ENCODE data around the gene FBXO27. TPM values are rescaled to one million over a fixed set of nuclear protein-coding genes. Genes with fewer than 3 reads are reported as not detected.

FBXO27 gene
- total and polyA plus RNA-seq, 12 donors = 1.1 to 17.2 (median 2.8) TPM

DNA sequence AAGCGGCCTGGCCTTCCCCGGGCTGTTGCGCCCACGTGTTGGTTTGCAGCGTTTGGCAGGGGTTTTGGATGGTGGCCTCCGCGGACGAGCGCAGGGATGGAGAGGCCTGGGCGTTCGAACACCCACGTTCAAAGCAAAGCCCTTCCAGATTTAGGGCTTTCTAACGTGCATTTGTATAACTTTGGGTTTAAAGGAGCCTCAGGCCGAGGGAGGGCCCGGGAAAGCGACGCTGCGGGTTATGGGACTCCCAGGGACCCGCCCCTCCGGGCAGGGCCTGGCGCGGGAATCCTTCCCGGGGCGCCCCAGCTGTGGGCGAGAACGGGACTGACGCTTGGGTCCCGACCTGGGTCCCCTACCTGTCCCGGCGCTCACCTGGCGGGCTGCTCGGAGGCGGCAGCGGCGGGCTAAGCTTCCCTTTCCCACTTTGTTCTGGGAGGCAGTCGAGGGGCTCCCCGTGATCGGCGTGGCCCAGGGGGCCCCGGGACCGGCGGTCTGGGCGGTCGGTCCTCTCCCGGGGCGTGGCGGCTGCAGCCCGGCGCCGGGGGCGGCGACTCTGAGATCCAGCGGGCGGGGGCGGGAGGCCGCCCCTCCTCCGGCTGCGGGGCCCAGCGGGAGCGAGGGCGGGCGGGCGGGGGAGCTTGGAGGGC lies 57.0 kb downstream of the FBXO27 start, which contains the start of gene FBXO17:
Gene FBXO17 (minus strand): TSS at position 529 of the 647 bp plus-strand sequence. CDS start 25,423 bp downstream, outside the sequence.
- Histone ChIP-seq H3K36me3 (replicated peaks in 1 of 2) (no peaks in the 10 kb centered on the region), H3K27ac (peak within 1 kb of the TSS in 4 of 5 donors; percentile 4 to 81 (median 46)), H3K4me1 (replicated peaks in 1 of 2) (peaks cover 0 to 21% of the 10 kb centered on the region in 2 donors), H3K4me3 (peak within 1 kb of the TSS in 2 of 4 donors; percentile 13 to 67), H3K27me3 (peaks cover 4% of the 10 kb centered on the region), H3K9me3 (replicated peaks in 1 of 3) (no peaks in the 10 kb centered on the region)
- intact Hi-C loops (cut with DNase I) = no loop called here
- 0 to 3% (median 1%) methylated on average over 12 to 61 of the region's 63 CpGs for WGBS, 4 donors
- no peak for TF ChIP-seq POLR2A (IDR thresholded peaks at IDR 0.05)
- TF ChIP-seq, protein P1, sequence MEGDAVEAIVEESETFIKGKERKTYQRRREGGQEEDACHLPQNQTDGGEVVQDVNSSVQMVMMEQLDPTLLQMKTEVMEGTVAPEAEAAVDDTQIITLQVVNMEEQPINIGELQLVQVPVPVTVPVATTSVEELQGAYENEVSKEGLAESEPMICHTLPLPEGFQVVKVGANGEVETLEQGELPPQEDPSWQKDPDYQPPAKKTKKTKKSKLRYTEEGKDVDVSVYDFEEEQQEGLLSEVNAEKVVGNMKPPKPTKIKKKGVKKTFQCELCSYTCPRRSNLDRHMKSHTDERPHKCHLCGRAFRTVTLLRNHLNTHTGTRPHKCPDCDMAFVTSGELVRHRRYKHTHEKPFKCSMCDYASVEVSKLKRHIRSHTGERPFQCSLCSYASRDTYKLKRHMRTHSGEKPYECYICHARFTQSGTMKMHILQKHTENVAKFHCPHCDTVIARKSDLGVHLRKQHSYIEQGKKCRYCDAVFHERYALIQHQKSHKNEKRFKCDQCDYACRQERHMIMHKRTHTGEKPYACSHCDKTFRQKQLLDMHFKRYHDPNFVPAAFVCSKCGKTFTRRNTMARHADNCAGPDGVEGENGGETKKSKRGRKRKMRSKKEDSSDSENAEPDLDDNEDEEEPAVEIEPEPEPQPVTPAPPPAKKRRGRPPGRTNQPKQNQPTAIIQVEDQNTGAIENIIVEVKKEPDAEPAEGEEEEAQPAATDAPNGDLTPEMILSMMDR (IDR thresholded peaks at IDR 0.05) = no peak
- DNase-seq = peak; percentile 28 to 54 (median 47)

DNA sequence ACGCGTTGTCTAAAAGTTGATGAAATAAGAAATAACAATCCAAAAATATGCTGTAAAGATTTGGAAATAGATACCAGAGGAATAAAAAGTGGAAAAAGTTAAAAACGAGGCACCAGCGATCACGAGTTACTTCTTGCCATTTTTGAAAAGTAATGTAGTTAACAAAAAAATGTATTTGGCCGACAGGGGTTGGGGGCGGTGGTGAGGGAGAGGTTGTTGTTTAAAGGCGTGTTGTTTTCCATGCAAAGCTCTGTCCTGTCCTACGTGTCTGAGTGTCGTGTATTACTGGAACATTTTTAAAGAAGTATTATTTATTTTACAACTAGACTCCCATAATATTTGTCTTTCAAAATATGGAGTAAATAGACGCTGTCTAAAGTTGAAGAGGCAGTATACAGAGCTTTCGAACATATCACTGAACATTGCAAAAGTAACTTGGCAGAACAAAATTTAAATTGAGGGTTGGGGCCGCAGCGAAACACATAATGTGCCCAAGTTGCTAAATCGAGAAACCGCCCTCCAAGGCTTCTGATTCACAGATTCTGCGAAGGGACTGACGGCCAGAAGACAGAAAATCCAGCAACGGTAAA lies 57.6 kb downstream of the FBXO27 start:
- Histone ChIP-seq H3K27me3 (peaks cover 4% of the 10 kb centered on the region), H3K4me1 (replicated peaks in 1 of 2) (peaks cover 0 to 21% of the 10 kb centered on the region in 2 donors), H3K9me3 (replicated peaks in 1 of 3) (no peaks in the 10 kb centered on the region), H3K27ac (peak overlapping the region in 4 of 5 donors; percentile 4 to 81 (median 46)), H3K36me3 (replicated peaks in 1 of 2) (no peaks in the 10 kb centered on the region), H3K4me3 (peak overlapping the region in 1 of 4 donors; percentile 67)
- DNase-seq = no peak
- TF ChIP-seq POLR2A (IDR thresholded peaks at IDR 0.05) = no peak
- TF ChIP-seq, protein P1 (IDR thresholded peaks at IDR 0.05) = no peak
- WGBS, 4 donors = 31 to 32% (median 31%) methylated on average over 18 to 19 of the region's 19 CpGs
- intact Hi-C loops (cut with DNase I) = no loop called here

Other genes with a start within 250 kb of the FBXO27 start
- under 1 TPM in 1 of 9 donors, not detected in 8; 0.33 TPM for gene LGALS7B, start 243.3 kb downstream of the FBXO27 start, total RNA-seq
- gene LGALS7B, start 243.3 kb downstream of the FBXO27 start, polyA plus RNA-seq = 1 to 10 TPM in 1 of 3 donors, not detected in 2; 1.0 TPM
- gene LGALS4, start 219.6 kb downstream of the FBXO27 start, total RNA-seq = 1 to 10 TPM in 2 of 9 donors, under 1 TPM in 2, not detected in 5; 0.30 to 3.1 (median 1.4) TPM
- 1 to 10 TPM in 2 of 3 donors, under 1 TPM in 1; 0.64 to 4.5 (median 1.5) TPM for gene LGALS4, start 219.6 kb downstream of the FBXO27 start, polyA plus RNA-seq
- gene ECH1, start 200.8 kb downstream of the FBXO27 start, total RNA-seq = 100 to 1,000 TPM; 161 to 570 (median 425) TPM
- 100 to 1,000 TPM; 308 to 701 (median 481) TPM for gene ECH1, start 200.8 kb downstream of the FBXO27 start, polyA plus RNA-seq
- gene HNRNPL, start 182.6 kb downstream of the FBXO27 start, total RNA-seq = 100 to 1,000 TPM; 133 to 295 (median 200) TPM
- gene HNRNPL, start 182.6 kb downstream of the FBXO27 start, polyA plus RNA-seq = 100 to 1,000 TPM; 195 to 241 (median 220) TPM
- gene RINL, start 154.3 kb downstream of the FBXO27 start, total RNA-seq = 10 to 100 TPM in 1 of 9 donors, 1 to 10 TPM in 7, under 1 TPM in 1; 0.54 to 11.4 (median 4.8) TPM
- gene RINL, start 154.3 kb downstream of the FBXO27 start, polyA plus RNA-seq = 10 to 100 TPM in 1 of 3 donors, 1 to 10 TPM in 2; 5.6 to 24.1 (median 7.1) TPM
- gene SIRT2, start 132.9 kb downstream of the FBXO27 start, total RNA-seq = 100 to 1,000 TPM in 4 of 9 donors, 10 to 100 TPM in 5; 46.4 to 145 (median 70.4) TPM
- gene SIRT2, start 132.9 kb downstream of the FBXO27 start, polyA plus RNA-seq = 10 to 100 TPM; 50.3 to 79.4 (median 51.1) TPM
- gene NFKBIB, start 132.6 kb downstream of the FBXO27 start, total RNA-seq = 10 to 100 TPM; 17.2 to 51.6 (median 29.3) TPM
- gene NFKBIB, start 132.6 kb downstream of the FBXO27 start, polyA plus RNA-seq = 10 to 100 TPM; 12.4 to 73.0 (median 36.1) TPM
- gene CCER2, start 120.4 kb downstream of the FBXO27 start, total RNA-seq = under 1 TPM in 3 of 9 donors, not detected in 6; 0.44 to 0.54 (median 0.47) TPM
- gene CCER2, start 120.4 kb downstream of the FBXO27 start, polyA plus RNA-seq = 1 to 10 TPM in 2 of 3 donors, under 1 TPM in 1; 0.15 to 4.4 (median 2.4) TPM
- 10 to 100 TPM; 20.2 to 41.4 (median 35.1) TPM for gene SARS2, start 101.8 kb downstream of the FBXO27 start, total RNA-seq
- gene SARS2, start 101.8 kb downstream of the FBXO27 start, polyA plus RNA-seq = 100 to 1,000 TPM in 2 of 3 donors, 1 to 10 TPM in 1; 9.1 to 116 (median 108) TPM
- gene MRPS12, start 101.6 kb downstream of the FBXO27 start, total RNA-seq = 10 to 100 TPM; 38.2 to 64.4 (median 45.2) TPM
- 10 to 100 TPM; 14.6 to 27.0 (median 22.4) TPM for gene MRPS12, start 101.6 kb downstream of the FBXO27 start, polyA plus RNA-seq
- 10 to 100 TPM in 4 of 9 donors, 1 to 10 TPM in 5; 4.1 to 18.7 (median 9.7) TPM for gene FBXO17, start 56.8 kb downstream of the FBXO27 start, total RNA-seq
- gene FBXO17, start 56.8 kb downstream of the FBXO27 start, polyA plus RNA-seq = 10 to 100 TPM in 1 of 3 donors, 1 to 10 TPM in 2; 4.7 to 12.1 (median 9.2) TPM
- not detected for gene ACP7, start 51.8 kb upstream of the FBXO27 start, total RNA-seq
- gene ACP7, start 51.8 kb upstream of the FBXO27 start, polyA plus RNA-seq = not detected
- gene PAK4, start 93.2 kb upstream of the FBXO27 start, total RNA-seq = 10 to 100 TPM in 8 of 9 donors, 1 to 10 TPM in 1; 7.5 to 61.0 (median 20.1) TPM
- gene PAK4, start 93.2 kb upstream of the FBXO27 start, polyA plus RNA-seq = 10 to 100 TPM in 2 of 3 donors, 1 to 10 TPM in 1; 7.2 to 33.1 (median 27.5) TPM
- gene NCCRP1, start 164.4 kb upstream of the FBXO27 start, total RNA-seq = under 1 TPM in 3 of 9 donors, not detected in 6; 0.11 to 0.78 (median 0.11) TPM
- under 1 TPM in 2 of 3 donors, not detected in 1; 0.10 to 0.32 TPM for gene NCCRP1, start 164.4 kb upstream of the FBXO27 start, polyA plus RNA-seq
- gene SYCN, start 171.7 kb upstream of the FBXO27 start, total RNA-seq = under 1 TPM in 3 of 9 donors, not detected in 6; 0.43 to 0.76 (median 0.67) TPM
- not detected for gene SYCN, start 171.7 kb upstream of the FBXO27 start, polyA plus RNA-seq
- gene IFNL3, start 212.5 kb upstream of the FBXO27 start, total RNA-seq = not detected
- gene IFNL3, start 212.5 kb upstream of the FBXO27 start, polyA plus RNA-seq = not detected
- not detected for gene IFNL4, start 216.3 kb upstream of the FBXO27 start, total RNA-seq
- not detected for gene IFNL4, start 216.3 kb upstream of the FBXO27 start, polyA plus RNA-seq
- gene IFNL2, start 235.8 kb upstream of the FBXO27 start, total RNA-seq = not detected
- gene IFNL2, start 235.8 kb upstream of the FBXO27 start, polyA plus RNA-seq = not detected

Measured in adrenal gland (tissue), 12 donors.